H7 (cell line): ENCODE measurements around the gene JARID2. TPM values are rescaled to one million over a fixed set of nuclear protein-coding genes. Genes with fewer than 3 reads are reported as not detected.

Experiments
- DNase-seq: peaks from one replicate; pipeline ENCODE4 v3.0.0; 2012
- H3K27me3 ChIP-seq: 2 replicates; pipeline ENCODE4 v1.6.0; 2011; ENCODE audit warnings: mild to moderate bottlenecking, low read length; ENCODE audit not compliant: control insufficient read depth, insufficient read depth
- H3K36me3 ChIP-seq: replicated peaks from 2 replicates; pipeline ENCODE4 v1.5.1; 2011; ENCODE audit warnings: low read length; ENCODE audit not compliant: control insufficient read depth, insufficient read depth
- H3K4me3 ChIP-seq: 2 replicates; pipeline ENCODE4 v1.5.1; 2011; ENCODE audit warnings: low read depth, mild to moderate bottlenecking, control low read depth, low read length, moderate library complexity; ENCODE audit not compliant: insufficient read depth
- total RNA-seq: library from RNA; depleted of rRNA; stranded (reverse); fragments of >200 nt; shearing (Covaris generic); gene quantifications from 2 replicates; pipeline ENCODE4 v1.2.3, GENCODE V29; 2014

Gene JARID2
- total RNA-seq, 1 experiment from 2014 or later: 95.2 TPM

DNA sequence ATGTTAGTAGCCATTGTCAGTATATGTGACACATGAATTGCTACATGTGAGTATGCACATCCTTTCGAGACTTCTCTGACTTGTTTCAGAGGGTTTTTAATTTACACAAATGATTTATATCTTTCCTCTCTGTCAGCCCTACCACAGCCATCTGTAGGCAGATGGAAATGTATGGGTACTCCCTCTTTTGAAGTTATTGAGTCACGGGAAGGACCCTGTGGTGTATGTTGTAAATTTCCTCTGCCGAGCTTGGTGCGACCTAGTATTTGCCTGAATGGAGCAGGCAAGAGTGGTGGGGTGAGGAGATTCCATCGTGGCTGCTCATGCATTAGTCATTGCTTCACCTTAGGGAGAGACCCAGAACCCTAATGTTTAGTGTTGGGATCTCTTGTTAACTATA is 171.9 kb downstream of the JARID2 start:
- Histone ChIP-seq H3K27me3 (no peaks in the 10 kb centered on the region), H3K4me3 (no peak overlapping the region), H3K36me3 (peaks cover 4% of the 10 kb centered on the region)
- no peak for DNase-seq

DNA sequence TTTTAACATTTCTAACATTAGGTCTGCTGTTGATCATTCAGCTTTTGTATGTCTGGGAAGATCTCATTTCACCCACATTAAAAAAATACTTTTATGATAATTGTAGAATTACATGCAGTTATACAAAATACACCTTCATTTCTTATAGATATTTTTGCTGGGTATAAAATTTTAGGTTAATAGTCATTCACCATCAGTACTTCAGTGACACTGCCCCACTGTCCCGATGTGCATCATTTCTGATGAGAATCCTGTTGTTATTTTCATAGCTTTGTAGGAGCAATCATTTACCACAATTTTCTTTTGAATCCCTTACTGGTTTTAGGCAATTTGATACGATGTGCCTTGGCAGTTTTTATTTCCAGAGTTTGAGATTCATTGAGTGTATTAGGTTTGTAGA is 173.6 kb downstream of the JARID2 start:
- no peak for DNase-seq
- Histone ChIP-seq H3K4me3 (no peak overlapping the region), H3K27me3 (no peaks in the 10 kb centered on the region), H3K36me3 (peaks cover 1% of the 10 kb centered on the region)

DNA sequence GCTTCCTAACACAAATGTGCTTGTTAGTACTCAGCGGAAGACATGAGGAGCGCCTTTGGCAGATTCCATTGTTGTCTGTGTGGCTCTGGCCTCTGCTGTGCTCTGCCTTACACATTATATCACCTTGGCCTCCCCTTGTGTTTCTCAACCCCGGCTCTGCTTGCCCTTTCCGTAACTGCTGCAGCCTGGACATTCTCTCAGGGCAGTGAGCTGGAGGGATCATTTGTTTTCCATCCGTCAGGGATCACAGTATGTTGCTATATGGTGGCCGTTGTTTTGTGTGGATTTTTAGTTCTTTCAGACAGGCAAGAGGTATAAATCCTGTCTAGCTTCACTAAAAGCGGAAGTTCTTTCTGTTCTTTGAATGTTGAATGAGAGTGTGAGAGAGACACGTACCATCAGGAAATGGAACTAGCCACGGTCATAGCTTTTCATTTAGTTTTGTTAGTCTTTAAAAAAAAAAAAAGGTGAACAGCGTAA is 175.1 kb downstream of the JARID2 start:
- Histone ChIP-seq H3K27me3 (no peaks in the 10 kb centered on the region), H3K36me3 (no peaks in the 10 kb centered on the region; the same call in 1 of the 2 replicates), H3K4me3 (no peak overlapping the region)
- DNase-seq: no peak

DNA sequence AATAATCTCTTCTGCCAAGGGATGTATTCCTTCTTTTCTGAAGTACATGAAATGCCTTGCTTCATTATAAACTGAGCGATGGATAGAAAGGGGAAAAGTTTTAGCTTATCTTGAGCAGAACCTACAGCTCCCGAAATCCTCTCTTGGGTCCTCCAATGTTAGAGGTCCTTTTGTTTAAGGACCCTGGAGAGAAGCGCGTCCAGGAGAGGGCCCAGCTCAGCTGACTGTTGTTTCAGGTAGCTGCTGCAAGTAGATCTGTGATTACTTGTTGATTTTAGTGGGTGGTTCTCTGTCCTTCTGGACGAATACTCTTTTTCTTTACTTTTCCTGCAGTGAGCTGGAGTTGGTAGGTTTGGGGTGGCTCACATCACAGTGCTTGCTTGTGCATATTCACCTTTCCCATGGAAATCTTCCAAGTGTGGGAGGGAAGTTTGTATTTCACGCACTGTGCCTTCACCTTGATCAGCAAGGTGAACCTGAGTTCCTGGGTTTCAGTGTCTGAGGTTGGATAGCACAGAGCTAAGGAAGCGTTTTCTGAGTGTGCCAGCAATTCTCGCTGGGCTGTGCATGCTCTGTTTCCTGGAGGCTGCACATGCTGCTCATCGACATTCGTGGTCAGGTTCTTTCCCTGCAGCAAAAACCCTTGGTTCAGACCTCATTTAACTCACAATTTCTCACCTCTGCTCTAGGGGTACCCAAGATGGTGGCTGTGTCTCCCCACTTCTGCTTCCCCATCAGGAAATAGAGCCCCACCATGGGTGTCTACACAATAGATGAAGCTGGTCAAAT is 176.3 kb downstream of the JARID2 start:
- no peak for DNase-seq

DNA sequence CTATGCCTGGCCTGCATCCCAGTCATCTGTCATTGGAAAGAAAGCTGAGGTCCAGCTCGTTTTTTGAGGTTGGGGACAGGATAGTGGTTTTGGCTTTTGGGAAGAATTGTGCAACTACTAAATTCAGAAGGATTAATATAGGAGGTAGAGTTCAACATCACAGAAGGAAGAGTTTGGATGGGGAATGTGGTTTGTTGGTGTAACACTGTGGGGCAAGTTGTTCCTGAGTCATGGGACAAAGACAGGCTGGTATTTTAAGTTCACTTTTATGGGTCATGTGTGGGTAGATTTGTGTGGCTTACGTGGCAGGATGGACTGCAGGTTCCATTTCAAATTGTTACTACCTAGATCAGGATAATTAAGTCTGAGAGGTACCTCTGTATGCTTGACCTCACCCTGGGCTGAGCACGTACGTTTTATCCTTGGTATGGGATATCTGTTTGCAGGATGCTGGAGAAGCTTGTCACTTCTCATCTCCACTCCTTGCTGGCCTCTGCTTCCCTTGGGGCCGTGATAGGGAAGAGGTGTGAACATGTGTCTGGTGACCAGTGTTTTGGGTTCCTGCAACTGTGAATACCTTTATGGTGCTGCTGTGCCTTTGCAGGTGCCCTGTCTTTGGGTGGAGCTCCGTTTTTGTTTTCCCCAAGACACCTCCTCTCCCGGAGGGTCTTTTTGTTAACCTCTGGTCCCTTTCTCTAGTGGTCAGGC is 177.6 kb downstream of the JARID2 start:
- no peak for DNase-seq

More for the DNA sequence above, 176.3 kb downstream of the JARID2 start:
- Histone ChIP-seq H3K27me3 (no peaks in the 10 kb centered on the region), H3K4me3 (no peak overlapping the region), H3K36me3 (no peaks in the 10 kb centered on the region; the same call in 1 of the 2 replicates)

DNA sequence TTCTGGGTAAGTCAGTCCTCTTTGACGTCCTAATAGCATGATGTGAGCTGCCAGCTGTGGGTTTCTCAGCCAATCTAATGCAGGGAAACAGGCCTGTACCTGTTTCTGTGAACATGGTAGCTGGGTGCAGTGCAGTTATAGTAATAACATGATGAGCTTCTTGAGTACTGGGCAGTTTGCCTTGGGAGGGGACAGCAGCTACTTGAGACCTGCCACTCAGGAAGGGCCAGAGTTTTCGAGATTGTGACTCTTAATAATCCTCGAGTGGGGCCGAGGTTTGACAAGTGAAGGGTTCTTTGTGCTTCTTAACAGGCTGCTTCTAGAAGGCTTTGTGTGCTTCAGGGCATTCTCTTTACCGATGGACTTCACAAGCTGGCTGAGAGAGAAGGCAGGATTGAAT is 180.1 kb downstream of the JARID2 start:
- H3K27me3 ChIP-seq: no peaks in the 10 kb centered on the region
- H3K36me3 ChIP-seq: no peaks in the 10 kb centered on the region; the same call in none of the 2 replicates
- H3K4me3 ChIP-seq: no peak overlapping the region
- no peak for DNase-seq

More for the DNA sequence above, 177.6 kb downstream of the JARID2 start:
- no peak overlapping the region for H3K4me3 ChIP-seq
- H3K27me3 ChIP-seq: no peaks in the 10 kb centered on the region
- H3K36me3 ChIP-seq: no peaks in the 10 kb centered on the region; the same call in 1 of the 2 replicates

DNA sequence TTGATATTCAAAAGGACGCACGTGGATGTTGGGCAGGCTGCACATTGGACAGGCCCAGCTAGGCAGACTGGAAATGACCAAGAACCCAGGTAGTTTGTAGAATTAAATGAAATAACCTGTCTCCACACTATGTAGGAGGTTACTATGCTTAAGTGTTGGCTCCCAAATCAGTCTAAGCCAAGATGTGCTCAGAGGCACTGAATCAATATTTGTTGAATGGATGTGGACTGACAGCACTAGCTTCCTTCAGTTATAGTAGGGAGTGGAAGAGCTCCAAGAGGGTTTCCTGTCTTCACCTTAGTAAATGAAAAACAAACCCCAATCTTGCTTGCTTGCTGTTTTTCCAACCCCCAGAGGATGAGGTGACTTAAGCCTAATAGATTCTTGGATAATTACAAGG is 180.5 kb downstream of the JARID2 start:
- Histone ChIP-seq H3K27me3 (no peaks in the 10 kb centered on the region), H3K36me3 (no peaks in the 10 kb centered on the region; the same call in none of the 2 replicates), H3K4me3 (no peak overlapping the region)
- DNase-seq: no peak

DNA sequence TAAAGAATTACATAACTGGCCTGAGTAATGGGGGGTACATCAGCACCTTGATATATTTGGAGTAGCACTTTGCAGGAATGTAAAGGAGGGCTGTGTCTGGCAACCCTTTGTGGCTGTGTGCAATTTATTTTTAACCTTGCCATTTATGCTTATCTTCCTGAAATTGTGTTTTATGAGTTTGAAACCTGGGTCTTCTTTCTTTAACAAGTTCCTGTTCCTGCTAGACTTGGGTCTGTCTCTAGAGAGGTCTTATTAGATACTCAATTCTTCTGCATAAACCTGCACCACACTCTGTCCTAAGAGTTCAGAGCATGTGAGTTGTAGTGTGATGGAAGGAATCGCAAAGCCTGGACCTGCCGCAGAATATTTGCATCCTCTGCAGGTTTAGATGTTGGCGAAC is 181.0 kb downstream of the JARID2 start:
- no peak overlapping the region for H3K4me3 ChIP-seq
- H3K27me3 ChIP-seq: no peaks in the 10 kb centered on the region
- DNase-seq: no peak
- H3K36me3 ChIP-seq: no peaks in the 10 kb centered on the region; the same call in none of the 2 replicates

DNA sequence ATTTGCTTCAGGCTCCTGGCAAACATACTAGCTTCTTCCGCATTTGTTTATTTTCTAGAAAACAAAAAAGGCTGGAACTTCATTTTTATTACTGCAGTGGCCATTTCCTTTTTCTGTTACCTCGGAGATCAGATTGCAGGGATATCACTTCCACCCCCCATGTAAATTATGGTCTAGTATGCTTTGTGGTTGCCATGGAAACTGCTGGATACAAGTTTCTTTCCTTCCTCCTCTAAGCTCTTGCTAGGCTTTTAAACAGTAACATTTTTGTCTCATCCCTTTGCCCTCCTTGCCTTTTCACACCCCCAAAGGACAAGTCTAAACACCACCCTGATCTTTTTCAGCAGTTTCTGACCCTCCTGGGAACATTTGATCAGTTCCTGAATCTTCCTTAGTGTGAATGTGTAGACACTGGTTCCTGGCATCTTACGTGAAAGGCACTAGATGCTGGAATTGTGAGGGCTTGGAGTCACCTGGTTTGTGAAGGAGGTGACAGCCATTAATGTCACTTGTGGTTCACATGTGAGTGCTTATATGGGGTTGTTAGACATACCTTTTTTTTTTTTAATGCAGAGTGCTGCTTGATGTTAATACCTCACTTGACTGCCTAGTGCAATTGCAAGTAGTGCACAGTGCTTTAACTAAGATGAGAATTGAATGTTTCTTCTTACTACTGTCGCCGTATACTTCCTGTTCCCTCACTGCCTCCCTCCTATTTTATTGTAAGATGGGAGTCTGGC is 181.6 kb downstream of the JARID2 start:
- no peaks in the 10 kb centered on the region; the same call in none of the 2 replicates for H3K36me3 ChIP-seq
- no peak overlapping the region for H3K4me3 ChIP-seq
- DNase-seq: no peak
- H3K27me3 ChIP-seq: no peaks in the 10 kb centered on the region

DNA sequence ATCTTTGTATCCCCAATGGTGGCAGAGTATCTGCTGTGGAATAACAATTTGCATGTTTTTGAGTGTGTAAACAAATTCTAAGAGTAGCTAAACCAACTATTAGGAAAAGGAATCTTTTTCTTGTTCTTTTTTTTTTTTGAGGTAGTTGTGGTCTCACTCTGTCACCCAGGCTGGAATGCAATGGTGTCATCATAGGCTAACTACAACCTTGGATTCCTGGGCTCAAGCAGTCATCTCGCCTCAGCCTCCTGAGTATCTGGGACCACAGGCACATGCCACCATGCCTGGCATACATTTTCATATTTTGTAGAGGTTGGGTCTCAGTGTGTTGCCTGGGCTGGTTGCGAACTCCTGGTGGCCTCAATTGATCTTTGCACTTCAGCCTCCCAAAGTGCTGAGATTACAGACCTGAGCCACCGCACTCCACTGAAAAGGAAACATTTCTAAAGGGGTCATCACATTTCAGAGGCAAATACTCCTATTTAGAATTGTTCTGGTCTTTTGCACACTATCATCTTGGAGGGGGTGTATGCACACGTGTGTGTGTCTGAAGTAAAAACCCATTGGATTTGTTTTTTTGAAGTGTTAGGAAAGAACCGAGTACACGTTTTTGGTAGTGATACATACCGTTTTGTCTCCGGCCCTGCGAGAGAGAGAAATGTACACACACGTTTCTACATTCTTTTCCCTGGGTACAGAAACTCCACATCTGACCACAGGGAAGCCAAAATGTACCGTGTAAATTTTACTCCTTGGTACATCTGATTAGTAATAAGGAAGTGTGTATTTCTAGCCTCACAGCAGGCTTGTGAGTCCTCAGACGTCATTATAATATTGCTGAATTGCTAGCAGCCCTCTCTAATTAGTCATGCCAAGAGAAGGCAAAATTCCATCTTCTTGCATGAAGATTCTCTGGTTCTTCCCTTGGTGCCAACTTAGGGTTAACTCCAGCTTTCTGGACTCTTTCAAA is 183.6 kb downstream of the JARID2 start:
- Histone ChIP-seq H3K36me3 (no peaks in the 10 kb centered on the region; the same call in none of the 2 replicates), H3K27me3 (no peaks in the 10 kb centered on the region), H3K4me3 (no peak overlapping the region)
- DNase-seq: no peak

DNA sequence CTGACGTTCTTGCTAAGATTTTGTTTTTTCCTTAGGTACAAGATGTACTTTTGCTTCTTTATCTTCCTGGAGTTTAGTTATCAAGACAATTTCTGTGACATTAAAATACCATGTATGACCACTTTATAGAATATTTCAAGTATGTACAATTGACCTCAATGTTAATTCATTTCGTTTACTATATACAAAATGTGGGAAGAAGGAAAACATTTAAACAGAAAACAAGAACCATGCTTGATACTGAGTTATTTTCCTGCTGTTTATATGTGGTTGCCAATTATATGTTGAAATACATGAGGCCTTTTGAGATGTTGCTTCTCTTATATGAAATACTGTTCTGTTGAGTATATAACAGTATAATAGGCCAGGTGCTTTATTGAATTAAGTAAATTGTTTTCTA is 184.3 kb downstream of the JARID2 start:
- Histone ChIP-seq H3K4me3 (no peak overlapping the region), H3K27me3 (no peaks in the 10 kb centered on the region), H3K36me3 (no peaks in the 10 kb centered on the region; the same call in none of the 2 replicates)
- DNase-seq: no peak

DNA sequence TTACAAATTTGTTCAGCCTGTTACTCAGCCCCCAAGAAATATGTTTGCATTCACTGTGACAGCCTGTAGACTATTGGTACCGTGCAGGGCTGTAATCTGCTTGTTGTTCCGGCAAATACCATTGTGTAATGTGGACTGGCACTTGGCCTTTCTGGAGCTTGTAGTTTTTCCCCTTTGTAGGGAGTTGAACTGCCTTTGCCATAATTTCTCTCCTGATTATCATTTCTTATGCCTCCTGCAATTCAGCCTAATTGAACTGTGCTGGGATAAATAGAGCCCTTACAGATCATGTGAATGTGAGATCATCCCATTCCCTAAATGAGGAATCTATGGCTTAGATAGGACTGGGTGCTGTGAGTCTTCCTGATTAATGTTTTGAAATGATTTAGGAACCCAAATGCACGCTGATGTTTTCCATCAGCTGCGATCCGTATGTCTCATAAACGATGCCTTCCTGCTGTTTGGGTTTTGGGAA is 185.1 kb downstream of the JARID2 start:
- Histone ChIP-seq H3K36me3 (no peaks in the 10 kb centered on the region; the same call in none of the 2 replicates), H3K27me3 (no peaks in the 10 kb centered on the region), H3K4me3 (no peak overlapping the region)
- DNase-seq: no peak

DNA sequence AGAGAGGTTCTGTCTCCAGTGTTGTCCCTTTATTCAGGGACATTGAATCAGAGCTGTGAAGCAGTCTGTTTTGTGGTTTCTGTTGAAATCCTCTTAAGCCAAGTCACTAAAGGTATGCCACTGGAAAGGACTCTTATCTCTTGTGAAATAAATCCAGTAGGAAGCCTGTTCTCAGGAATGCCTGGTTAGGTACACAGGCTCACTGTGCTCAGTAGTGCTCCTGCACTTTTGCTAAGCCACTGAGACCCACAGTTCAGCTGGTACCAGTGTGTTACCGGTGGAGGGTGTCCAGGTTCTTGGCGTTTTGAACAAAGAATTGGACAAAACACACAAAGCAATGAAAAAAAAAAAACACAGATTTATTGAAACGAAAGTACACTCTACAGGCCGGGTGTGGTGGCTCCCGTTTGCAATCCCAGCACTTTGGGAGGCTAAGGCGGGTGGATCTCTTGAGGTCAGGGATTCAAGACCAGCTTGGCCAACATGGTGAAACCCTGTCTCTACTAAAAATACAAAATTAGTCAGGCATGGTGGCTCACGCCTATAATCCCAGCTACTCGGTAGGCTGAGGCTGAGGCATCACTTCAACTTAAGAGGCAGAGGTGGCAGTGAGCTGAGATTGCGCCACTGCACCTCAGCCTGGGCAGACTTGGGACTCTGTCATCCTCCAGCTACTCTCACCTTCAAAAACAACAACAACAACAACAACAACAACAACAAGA is 186.1 kb downstream of the JARID2 start:
- no peak overlapping the region for H3K4me3 ChIP-seq
- H3K27me3 ChIP-seq: no peaks in the 10 kb centered on the region
- no peaks in the 10 kb centered on the region; the same call in 1 of the 2 replicates for H3K36me3 ChIP-seq
- DNase-seq: no peak
